Urinary bladder (tissue), 4 donors: ENCODE data around the gene LARGE1. TPM values are rescaled to one million over a fixed set of nuclear protein-coding genes. Genes with fewer than 3 reads are reported as not detected.

Experiments used
- DNase-seq: peaks from one replicate; pipeline ENCODE4 v3.0.0-alpha.2; 2015; ENCODE audit errors: extremely low spot score
- H3K27ac ChIP-seq: one replicate; pipeline ENCODE4 v1.5.1; 2013; ENCODE audit warnings: low read depth, mild to moderate bottlenecking, moderate library complexity
- H3K36me3 ChIP-seq: one replicate; pipeline ENCODE4 v1.6.1; 2013; ENCODE audit warnings: mild to moderate bottlenecking, moderate library complexity; ENCODE audit not compliant: insufficient read depth
- H3K4me1 ChIP-seq: one replicate; pipeline ENCODE4 v1.6.1; 2013; ENCODE audit warnings: mild to moderate bottlenecking, moderate library complexity; ENCODE audit not compliant: insufficient read depth
- H3K4me3 ChIP-seq: one replicate; pipeline ENCODE4 v1.5.1; 2013; ENCODE audit warnings: low read depth, low read length
- WGBS: extraction: QIAGEN DNeasy Blood & Tissue Kit; methylation state at CpG from one replicate; pipeline ENCODE4 v1.1.7; 2013; 5-methylcytosine and 5-hydroxymethylcytosine counted together
- polyA plus RNA-seq: library from polyadenylated mRNA; stranded (reverse); fragments of 200-250 nt; gene quantifications from one replicate; pipeline ENCODE4 v1.2.3, GENCODE V29; 2013
- total RNA-seq: library from RNA; depleted of rRNA; stranded (reverse); fragments of >200 nt; gene quantifications from one replicate; pipeline ENCODE4 v1.2.3, GENCODE V29; 2014
- donor health status: healthy with polysubstance abuse.
- donor health status: healthy.

Gene LARGE1
- total and polyA plus RNA-seq, 2 donors: 27.9 to 34.5 TPM

DNA sequence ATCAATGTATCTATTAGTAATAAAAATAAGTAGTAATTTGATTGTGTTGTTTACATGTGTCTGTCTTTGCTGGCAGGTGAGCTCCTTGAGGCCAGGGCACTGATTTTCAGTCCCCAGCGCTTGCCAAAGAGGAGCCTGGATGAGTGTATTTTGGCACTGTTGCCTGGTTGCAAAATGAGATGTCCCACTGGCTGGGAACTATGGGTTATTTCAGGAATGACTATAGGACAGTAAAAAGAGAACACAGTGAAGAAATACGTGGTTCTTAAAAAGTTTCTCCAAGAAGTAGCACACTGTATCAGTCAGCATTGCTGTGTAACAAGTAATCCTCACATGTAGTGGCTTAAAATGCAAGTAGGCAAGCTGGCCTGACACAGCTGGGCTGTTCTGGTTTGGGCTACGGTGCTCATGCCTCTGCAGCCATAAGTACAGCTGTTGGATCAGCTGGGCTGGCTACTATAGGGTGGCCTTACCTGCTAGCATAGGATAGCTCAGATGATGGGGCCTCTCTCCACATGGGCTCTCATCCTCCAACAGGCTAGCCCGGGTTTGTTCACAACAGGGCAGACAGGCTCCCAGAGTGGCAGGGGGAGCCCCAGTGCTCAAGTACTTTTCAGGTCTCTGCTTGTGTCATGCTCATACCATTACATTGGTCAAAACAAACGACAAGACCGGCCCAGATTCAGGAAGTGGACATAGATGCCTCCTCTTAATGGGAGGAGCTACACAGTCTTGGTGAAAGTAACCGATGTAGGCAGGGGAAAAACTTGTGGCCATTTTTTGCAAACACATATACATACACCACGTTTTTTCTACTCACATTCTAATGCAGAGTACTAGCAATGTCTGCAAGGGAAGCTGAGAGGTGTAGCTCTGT, 399.1 kb downstream of the LARGE1 start:
- H3K36me3 ChIP-seq: no peaks in the 10 kb centered on the region
- H3K27ac ChIP-seq: no peak overlapping the region
- no peak for DNase-seq
- no peak overlapping the region for H3K4me3 ChIP-seq
- H3K4me1 ChIP-seq: no peaks in the 10 kb centered on the region
- WGBS: 96% methylated on average over 8 of the region's 8 CpGs

DNA sequence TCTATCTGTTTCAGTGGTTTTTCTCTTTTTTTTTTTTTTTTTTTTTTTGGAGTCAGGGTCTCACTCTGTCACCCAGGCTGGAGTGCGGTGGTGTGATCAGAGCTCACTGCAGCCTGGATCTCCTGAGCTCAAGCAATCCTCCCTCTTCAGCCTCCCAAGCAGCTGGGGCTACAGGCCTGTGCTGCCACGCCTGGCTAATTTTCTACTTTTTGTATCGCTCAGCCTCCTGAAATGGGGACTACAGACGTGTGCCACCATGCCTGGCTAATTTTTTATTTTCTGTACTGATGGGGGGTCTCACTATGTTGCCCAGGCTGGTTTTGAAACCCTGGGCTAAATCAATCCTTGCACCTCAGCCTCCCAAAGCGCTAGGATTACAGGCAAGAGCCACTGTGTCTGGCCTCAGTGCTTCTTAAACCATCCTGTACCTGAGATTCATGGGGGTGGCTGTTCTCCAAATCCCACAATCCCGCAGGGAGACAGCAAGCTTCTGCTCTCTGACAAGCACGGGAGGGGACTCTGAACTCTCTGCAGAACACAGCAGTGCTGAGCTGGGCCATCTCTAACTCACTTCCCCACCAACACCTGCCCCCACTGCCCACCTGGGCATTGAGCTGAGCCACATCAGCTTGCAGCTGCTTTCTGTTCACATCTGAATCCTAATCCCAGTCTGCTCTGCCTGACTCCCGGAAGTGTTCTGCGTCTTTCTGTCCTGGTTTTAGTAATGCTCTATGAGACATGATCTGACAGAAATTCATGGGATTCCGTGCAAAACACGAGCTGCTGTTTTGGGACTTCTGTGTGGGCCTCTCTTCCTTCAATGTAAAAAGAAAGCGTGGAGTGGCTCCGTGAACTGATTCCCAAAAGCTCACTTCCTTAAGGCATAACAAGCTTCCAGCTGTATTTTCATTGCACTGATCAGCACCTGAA, 400.0 kb downstream of the LARGE1 start:
- 90% methylated on average over 13 of the region's 13 CpGs for WGBS
- no peaks in the 10 kb centered on the region for H3K4me1 ChIP-seq
- no peak overlapping the region for H3K27ac ChIP-seq
- no peaks in the 10 kb centered on the region for H3K36me3 ChIP-seq
- H3K4me3 ChIP-seq: no peak overlapping the region
- DNase-seq: no peak

DNA sequence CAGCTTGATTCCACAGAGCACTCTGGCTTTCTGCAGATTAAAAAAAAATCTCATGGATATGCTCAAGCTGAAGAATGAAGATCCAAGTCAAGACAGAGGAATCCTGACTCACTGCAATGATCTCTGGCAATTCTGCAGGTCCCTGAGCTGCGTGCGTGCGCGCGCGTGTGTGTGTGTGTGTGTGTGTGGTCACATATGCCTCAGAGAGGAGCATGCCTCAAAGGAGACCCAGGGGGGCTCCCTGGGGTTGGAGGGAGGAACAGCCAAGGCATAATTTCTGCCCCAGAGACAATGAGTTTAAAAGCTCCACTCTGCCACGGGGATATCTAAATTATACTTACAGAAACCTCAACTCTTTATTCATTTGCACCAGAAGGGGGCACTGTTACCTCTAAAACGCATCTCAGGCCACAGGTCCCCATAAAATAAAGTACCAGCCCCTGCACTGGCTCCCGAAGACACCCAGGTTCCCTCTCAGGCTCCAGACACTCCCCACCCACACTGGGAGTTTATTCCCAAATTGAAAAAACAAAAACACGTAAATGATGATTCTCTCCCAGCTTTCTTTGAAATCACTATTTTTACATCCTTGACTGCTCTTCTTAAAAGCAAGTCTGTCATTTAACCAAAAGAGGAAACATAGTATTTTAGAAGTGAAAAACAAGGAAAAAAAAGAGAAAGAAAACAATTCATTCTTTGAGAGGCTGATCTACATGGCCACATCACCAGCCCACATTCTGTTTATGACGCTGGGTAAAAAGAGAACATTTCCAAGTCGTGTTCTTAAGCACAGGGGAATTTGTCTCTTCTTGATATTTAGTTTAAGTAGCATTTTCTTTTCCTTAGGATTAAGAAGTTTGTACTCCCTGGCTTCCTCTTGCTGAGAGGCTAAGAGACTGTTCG, 401.0 kb downstream of the LARGE1 start:
- DNase-seq: peak; percentile 31
- Histone ChIP-seq H3K4me3 (no peak overlapping the region), H3K36me3 (no peaks in the 10 kb centered on the region), H3K4me1 (no peaks in the 10 kb centered on the region), H3K27ac (no peak overlapping the region)
- WGBS: 44% methylated on average over 13 of the region's 13 CpGs

DNA sequence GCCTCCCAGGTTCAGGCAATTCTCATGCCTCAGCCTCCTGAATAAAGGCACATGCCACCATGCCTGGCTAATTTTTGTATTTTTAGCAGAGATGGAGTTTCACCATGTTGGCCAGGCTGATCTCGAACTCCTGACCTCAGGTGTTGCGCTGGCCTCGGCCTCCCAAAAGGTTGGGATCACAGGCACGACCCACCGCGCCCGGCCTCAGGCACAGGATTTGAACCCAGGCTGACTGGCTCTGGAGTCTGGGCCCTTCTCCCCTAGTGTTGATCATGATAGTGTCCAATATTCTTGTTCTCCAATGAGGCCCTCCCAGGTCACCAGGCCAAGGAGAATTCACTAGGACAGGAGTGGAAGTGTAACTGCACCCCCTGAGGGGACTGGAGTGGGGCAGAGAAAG, 401.9 kb downstream of the LARGE1 start:
- WGBS: 98% methylated on average over 7 of the region's 7 CpGs
- Histone ChIP-seq H3K4me3 (no peak overlapping the region), H3K36me3 (no peaks in the 10 kb centered on the region), H3K27ac (no peak overlapping the region), H3K4me1 (no peaks in the 10 kb centered on the region)
- no peak for DNase-seq

DNA sequence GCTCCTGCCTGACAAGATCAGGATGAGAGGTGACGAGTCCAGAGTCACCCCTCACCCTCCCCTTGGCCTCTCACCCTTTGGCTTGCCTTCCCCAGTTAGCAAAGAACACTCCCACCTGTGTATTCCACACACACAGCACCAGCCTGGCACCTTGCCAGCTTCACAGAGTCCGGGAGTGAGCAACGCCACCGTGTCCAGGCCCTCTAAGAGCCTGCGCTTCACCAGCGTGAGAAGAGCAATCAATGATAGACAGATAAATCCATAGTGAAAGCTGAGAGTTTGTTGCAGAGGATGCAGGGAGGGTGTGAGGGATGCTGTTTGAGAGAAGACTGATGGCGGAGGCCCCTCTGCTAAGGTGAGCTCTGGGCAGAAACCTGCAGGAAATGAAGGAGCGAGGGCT, 404.5 kb downstream of the LARGE1 start:
- Histone ChIP-seq H3K4me3 (no peak overlapping the region), H3K36me3 (no peaks in the 10 kb centered on the region), H3K27ac (no peak overlapping the region), H3K4me1 (no peaks in the 10 kb centered on the region)
- DNase-seq: no peak
- 83% methylated on average over 8 of the region's 8 CpGs for WGBS

DNA sequence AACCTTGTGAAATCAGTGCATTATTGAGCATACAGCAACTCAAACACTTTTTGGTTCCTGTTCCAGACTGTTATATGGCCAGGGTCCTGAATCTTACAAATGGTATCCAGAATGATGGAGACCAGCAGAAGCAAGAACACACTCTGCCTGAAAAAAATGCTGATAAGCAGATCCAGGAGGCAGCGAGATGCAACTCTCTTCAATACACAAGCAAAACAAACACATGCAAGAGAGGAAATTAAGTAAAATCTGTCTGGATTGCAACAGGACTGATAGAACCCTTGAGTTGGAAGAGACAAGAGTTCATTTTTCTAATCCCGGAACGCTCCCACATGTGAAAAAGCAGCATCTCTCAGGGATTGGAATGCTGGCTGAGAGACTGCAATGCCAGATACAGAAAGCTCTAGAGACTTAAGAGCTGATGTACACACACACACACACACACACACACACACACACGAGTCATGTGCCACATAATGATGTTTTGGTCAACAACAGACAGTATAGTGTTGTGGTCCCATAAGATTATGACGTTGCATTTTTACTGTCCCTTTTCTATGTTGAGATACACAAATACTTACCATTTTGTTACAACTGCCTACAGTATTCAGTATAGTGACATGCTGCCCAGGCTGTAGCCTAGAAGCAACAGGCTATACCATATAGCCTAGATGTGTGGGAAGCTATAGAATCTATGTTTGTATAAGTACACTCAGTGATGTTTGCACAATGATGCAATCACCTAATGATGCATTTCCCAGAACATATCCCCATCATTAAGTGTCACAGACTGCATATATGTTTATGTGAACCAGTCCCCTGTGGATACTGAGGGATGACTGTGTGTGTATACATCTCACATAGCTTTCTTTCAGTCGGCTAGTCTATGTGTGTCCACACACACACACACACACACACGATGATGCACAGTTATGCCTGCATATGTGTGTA, 406.6 kb downstream of the LARGE1 start:
- Histone ChIP-seq H3K27ac (no peak overlapping the region), H3K36me3 (no peaks in the 10 kb centered on the region), H3K4me3 (no peak overlapping the region), H3K4me1 (no peaks in the 10 kb centered on the region)
- 74% methylated on average over 7 of the region's 7 CpGs for WGBS
- DNase-seq: no peak

DNA sequence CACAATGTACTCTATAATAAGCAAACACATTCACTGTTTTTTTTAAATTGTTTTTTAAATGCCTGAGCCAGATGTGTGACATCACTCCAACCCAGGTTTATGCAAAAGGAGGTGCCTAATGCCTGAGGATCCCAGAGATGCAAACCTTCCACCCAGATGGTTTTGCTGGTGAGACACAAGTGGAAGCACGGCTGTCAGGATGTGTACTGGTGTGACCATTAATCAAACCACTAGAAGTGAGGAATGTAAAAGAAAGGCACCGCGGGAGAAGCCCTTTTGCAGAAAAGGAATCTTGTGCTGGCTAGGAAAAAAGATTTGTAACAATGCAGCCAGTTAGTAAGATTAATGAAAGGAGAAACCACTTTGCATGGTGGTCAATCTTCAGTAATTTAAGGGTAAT, 407.4 kb downstream of the LARGE1 start:
- H3K4me3 ChIP-seq: no peak overlapping the region
- WGBS: 66% methylated on average over 3 of the region's 3 CpGs
- no peaks in the 10 kb centered on the region for H3K4me1 ChIP-seq
- no peaks in the 10 kb centered on the region for H3K36me3 ChIP-seq
- H3K27ac ChIP-seq: no peak overlapping the region
- DNase-seq: no peak

DNA sequence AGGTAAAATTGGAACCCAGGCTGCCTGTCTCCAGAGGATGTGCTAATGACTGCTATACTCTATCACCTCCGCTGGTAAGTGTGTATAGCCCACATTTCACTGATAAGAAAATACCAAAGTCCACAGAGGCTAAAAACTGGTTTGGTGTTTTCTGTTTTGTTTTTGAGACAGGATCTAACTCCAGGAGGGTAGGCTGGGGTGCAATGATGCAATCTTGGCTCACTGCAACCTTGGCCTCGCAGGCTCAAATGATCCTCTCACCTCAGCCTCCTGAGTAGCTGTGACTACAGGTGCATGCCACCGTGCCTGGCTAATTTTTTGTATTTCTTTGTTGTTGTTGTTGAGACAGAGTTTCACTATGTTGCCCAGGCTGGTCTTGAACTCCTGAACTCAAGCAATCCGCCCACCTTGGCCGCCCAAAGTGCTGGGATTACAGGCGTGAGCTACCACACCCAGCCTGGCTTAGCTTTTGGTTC, 409.8 kb downstream of the LARGE1 start:
- no peak for DNase-seq

DNA sequence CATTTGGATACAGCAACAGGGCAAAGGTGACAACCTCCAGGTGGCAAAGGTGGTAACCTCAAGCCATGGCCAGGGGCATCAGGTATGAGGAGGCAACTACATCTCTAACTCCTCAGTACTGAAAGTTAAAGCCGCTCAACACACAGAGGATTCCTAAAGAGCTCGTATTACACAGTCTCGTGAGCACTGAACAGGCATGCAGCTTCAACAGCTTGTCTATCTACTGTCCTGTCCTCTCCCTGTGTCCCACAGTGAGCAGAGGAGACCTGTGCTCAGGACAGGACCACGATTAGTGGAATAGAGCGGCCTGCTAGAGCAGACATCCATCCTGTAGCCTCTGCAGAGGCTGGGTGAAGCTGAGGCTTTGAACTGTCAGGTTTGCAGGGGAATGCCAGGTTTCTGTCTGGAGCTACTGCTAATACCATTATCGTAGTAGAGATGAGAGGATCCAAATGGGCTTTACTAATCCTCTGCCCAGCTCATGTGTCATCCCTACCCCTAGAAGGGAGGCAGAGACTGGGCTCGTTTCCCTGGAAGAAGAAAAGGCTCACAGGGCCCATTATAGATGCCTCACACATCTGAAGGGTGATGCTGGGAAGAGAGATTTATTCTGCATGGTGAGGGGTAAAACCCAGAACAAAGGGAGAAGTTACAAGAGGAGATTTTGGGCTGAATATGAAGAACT, 415.2 kb downstream of the LARGE1 start:
- Histone ChIP-seq H3K36me3 (no peaks in the 10 kb centered on the region), H3K27ac (no peak overlapping the region), H3K4me3 (no peak overlapping the region), H3K4me1 (no peaks in the 10 kb centered on the region)
- DNase-seq: no peak
- WGBS: 75% methylated on average over 7 of the region's 7 CpGs

More for the DNA sequence above, 409.8 kb downstream of the LARGE1 start:
- H3K36me3 ChIP-seq: no peaks in the 10 kb centered on the region
- H3K27ac ChIP-seq: no peak overlapping the region
- H3K4me1 ChIP-seq: no peaks in the 10 kb centered on the region
- H3K4me3 ChIP-seq: no peak overlapping the region
- 92% methylated on average over 6 of the region's 6 CpGs for WGBS

DNA sequence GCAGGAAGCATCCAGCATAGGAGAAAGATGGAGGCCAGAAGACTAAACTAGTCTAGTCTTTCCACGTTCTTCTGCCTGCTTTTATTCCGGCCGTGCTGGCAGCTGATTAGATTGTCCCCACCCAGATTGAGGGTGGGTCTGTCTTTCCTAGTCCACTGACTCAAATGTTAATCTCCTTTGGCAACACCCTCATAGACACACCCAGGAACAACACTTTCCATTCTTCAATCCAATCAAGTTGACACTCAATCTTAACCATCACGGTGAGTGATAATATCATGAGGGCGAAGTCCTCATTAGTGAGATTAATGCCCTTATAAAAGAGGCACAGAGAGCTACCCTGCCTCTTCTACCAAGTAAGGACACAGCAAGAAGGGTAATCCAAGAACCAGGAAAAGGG, 424.2 kb downstream of the LARGE1 start:
- Histone ChIP-seq H3K27ac (no peak overlapping the region), H3K36me3 (no peaks in the 10 kb centered on the region), H3K4me1 (no peaks in the 10 kb centered on the region), H3K4me3 (no peak overlapping the region)
- 68% methylated on average over 5 of the region's 5 CpGs for WGBS
- DNase-seq: no peak

DNA sequence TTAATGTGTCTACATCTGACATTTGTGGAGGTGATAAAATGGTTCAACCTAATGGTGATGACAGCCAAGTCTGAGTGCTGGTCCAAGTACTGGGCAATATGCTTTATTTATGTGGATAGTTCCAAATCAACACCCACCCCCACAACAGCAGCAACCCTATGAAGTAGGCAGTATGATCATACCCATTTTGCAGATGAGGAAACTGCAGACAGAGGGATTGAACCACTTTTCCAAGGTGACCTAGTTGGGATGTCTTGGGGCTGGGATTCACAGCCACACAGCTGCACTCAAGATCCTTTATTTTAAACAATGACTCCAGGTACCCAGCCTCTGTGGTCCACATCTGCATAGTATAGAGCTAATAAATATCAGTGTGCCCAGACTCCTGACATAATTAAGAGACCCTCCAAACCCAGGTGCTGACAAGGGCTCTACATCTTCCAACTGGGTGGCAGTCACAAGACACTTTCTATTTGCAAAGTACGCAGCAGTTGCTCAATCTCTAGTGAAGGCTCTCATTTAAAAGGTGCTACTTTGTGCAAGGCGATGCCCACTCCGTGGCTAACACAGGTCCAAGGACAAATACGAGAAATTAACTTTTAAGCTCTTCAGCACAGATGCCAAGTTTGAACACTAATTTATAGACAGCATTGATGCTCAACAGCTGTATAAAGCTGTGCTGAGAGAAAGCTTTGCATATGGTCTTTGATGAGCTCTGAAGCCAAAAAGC, 426.6 kb downstream of the LARGE1 start:
- 83% methylated on average over 4 of the region's 4 CpGs for WGBS
- DNase-seq: no peak
- Histone ChIP-seq H3K27ac (no peak overlapping the region), H3K4me1 (no peaks in the 10 kb centered on the region), H3K4me3 (no peak overlapping the region), H3K36me3 (no peaks in the 10 kb centered on the region)
